BE2C (cell line): ENCODE data around the gene PRXL2A.

Source experiments
- DNase-seq: peaks from one replicate; pipeline ENCODE4 v3.0.0-alpha.2; 2020
- H3K27me3 ChIP-seq: fragments of 250-450 bp; sonication (Bioruptor Pico); 2 replicates; pipeline ENCODE4 v1.5.1; 2020; ENCODE audit warnings: mild to moderate bottlenecking
- H3K36me3 ChIP-seq: fragments of 250-450 bp; sonication (Bioruptor Pico); 2 replicates; pipeline ENCODE4 v1.5.1; 2020; ENCODE audit warnings: mild to moderate bottlenecking
- H3K4me1 ChIP-seq: fragments of 250-450 bp; sonication (Bioruptor Pico); 2 replicates; pipeline ENCODE4 v1.5.1; 2020
- H3K4me3 ChIP-seq: 2 replicates; pipeline ENCODE4 v1.5.1; 2011; ENCODE audit warnings: low read depth, low read length
- H3K9me3 ChIP-seq: fragments of 250-450 bp; sonication (Bioruptor Pico); 2 replicates; pipeline ENCODE4 v1.5.1; 2020
- CTCF ChIP-seq: IDR thresholded peaks from 2 replicates; pipeline ENCODE4 v1.5.1; 2012; ENCODE audit warnings: mild to moderate bottlenecking, low read depth, low read length

Gene PRXL2A

GRCh38 chr10:80452069-80452468 lies 43.7 kb downstream of the PRXL2A start:
- H3K36me3 ChIP-seq, result no peaks in the 10 kb centered on the region
- no peaks in the 10 kb centered on the region; the same call in 1 of the 2 replicates for H3K4me1 ChIP-seq
- no peak for DNase-seq
- no peaks in the 10 kb centered on the region for H3K27me3 ChIP-seq
- H3K9me3 ChIP-seq, result no peaks in the 10 kb centered on the region
- TF ChIP-seq CTCF, result no peak
- H3K4me3 ChIP-seq, result no peak overlapping the region

- no peaks in the 10 kb centered on the region for H3K9me3 ChIP-seq
- no peaks in the 10 kb centered on the region for H3K36me3 ChIP-seq
- no peak for DNase-seq
- no peak overlapping the region for H3K4me3 ChIP-seq
- no peak for TF ChIP-seq CTCF
- no peaks in the 10 kb centered on the region for H3K27me3 ChIP-seq
- no peaks in the 10 kb centered on the region; the same call in 1 of the 2 replicates for H3K4me1 ChIP-seq
Measured at GRCh38 chr10:80452640-80453039, 44.3 kb downstream of the PRXL2A start.

DNA sequence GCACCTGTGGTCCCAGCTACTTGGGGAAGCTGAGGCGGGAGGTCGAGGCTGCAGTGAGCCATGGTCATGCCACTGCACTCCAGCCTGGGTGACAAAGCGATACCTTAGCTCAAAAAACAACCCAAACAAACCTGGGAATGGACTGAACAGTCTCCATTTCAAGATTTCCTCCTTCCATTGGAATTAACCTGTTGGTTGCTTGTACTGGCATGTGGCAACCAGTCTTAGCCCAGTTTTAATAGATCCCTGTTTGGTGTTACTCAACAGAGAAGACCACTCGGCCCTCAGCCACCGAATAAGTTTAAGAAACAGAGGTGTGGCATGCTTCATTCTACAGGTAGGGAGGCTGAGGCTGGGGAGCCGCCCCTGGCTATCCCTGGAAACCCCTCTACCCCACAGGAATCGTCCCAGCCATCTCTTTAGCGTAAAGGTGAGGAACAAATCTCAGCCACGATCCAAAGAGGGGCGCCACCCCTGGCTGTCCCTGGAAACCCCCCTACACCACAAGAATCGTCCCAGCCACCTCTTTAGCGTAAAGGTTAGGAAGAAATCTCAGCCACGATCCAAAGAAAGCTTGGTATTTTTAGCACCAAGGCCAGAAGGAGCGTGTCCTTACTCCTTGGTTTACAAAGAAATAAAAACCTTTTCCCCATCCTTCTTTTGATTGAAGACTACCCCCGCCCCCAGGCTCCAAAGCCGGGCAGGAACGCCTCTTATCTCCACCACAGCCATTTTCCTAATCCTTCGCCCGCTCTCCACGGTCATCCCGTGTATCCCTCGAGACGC lies 44.9 kb downstream of the PRXL2A start:
- Histone ChIP-seq H3K36me3 (no peaks in the 10 kb centered on the region), H3K4me3 (peak overlapping the region; percentile 49), H3K27me3 (no peaks in the 10 kb centered on the region), H3K9me3 (no peaks in the 10 kb centered on the region), H3K4me1 (no peaks in the 10 kb centered on the region; the same call in none of the 2 replicates)
- no peak for TF ChIP-seq CTCF
- no peak for DNase-seq

DNA sequence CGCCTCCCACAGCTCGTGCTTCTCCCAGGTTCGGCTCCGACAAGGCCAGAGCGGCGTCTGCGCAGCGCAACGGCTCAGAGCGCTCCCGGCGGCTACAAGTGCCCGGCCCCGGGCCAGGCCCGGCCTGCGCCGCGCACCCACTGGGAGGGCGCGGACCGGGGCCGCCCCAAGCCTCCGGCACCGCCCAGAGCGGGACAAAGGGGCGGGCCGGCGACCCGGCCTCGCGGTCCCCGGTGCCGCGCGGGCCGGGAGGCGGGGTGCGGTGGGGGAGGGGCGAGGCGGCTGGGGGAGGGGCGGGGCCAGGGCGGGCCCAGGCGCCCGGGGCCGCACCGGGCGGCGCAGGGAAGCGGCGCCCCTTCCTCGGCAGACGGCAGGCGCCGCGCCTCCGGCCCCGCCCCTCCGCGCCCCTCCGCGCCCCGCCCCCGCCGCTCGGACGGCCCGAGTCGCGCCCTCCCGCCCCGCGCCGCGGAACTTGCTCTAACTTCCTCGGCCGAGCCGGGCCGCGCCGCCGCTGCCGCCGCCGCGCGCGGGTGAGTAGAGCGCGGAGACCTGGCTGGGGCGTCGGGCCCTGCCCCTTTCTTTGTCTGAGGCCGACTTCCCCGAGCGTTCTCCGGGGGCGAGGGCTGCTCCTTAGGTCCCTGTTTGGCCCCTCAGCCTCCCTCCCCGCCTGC lies 45.6 kb downstream of the PRXL2A start, which contains the start of gene TSPAN14:
TSS of gene TSPAN14 (plus strand) at position 469 of the 671 bp plus-strand sequence. CDS start 34,924 bp downstream, outside the sequence.
- Histone ChIP-seq H3K27me3 (no peaks in the 10 kb centered on the region), H3K36me3 (no peaks in the 10 kb centered on the region), H3K9me3 (no peaks in the 10 kb centered on the region), H3K4me3 (peak within 1 kb of the TSS; percentile 73), H3K4me1 (peaks cover 4% of the 10 kb centered on the region)
- TF ChIP-seq CTCF, result no peak
- DNase-seq, result peak; percentile 77

DNA sequence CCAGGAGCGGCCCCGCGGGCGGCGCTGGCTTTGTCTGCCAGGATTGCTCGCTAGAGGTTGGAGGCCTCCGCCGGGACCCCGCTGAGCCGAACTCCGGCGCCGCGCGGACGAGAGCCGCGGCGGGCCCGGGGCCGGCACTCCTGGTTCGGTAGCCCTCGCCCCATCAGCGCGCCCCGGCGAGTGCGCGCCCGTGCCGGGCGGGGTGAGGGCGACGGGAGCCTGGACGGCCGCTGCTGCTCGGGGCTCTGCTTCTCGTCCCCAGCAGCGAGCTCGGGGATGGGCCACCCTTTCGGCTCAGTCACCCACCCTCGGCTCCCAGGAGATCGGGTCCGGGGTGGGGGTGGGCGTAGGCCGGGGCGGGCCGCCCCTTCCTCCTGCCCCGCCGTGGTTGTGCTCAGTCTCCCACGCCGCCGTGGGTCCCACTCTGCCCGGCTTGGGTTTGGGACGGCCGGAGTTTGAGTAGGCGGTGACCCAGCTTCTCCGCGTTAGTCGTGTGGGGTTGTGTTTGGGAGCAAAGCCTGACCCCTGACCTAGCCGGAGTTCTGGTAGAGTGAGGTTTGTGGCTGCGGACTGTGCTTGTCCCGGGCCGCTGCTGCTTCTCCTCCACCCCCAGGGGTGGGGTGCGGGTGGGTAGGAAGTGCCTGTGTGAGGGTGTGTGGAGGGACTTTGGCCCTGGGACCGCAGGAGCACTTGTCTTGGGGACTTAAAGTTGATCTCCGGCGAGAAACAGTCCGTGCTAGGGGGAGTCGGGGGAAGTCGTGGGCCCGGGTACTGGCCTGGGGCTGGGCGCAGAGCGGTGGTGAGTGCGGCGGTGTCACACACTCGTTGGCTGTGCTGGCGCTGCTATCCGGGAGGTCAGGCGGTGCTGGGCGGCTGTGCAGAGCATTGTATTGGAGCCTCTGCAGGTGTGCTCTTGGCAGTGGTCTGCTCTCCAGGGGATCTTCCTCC lies 46.4 kb downstream of the PRXL2A start:
- peak; percentile 40 for DNase-seq
- Histone ChIP-seq H3K4me1 (peaks cover 9% of the 10 kb centered on the region), H3K27me3 (no peaks in the 10 kb centered on the region), H3K36me3 (no peaks in the 10 kb centered on the region), H3K4me3 (peak overlapping the region; percentile 73), H3K9me3 (no peaks in the 10 kb centered on the region)
- no peak for TF ChIP-seq CTCF
